GM18517 (cell line): ENCODE results near the gene FHIP1B.

Experiments
- ATAC-seq: cut with Tn5 transposase; IDR thresholded peaks from one replicate; pipeline ENCODE4 v1.9.1; 2021; ENCODE audit warnings: mild to moderate bottlenecking, moderate library complexity; ENCODE audit not compliant: unreplicated experiment

FHIP1B gene

DNA sequence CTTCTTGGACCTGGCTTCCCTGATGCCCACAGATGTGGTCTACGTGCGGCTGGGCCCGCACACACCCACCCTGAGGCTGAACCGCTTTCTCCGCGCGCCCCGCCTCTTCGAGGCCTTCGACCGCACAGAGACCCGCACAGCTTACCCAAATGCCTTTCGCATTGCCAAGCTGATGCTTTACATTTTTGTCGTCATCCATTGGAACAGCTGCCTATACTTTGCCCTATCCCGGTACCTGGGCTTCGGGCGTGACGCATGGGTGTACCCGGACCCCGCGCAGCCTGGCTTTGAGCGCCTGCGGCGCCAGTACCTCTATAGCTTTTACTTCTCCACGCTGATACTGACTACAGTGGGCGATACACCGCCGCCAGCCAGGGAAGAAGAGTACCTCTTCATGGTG, 5.7 kb upstream of the FHIP1B start:
- no peak for ATAC-seq

DNA sequence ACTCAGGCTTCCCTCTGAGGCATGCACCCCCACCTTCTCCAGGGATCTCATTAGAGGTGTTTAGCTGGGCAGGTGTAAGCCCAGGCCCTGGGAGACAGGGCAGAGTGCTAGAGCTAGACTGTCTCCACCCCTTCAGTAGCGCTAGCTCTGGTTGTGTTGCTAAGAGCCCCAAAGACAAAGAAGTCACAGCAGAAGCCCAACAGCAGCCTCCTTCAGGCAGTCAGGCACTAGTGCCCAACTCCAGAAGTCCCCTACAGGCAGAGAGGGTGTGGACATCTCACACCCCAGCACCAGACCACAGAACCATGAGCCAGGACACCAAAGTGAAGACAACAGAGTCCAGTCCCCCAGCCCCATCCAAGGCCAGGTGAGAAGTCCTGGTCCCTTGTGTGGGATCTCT, 4.5 kb upstream of the FHIP1B start, which contains the start of gene CNGA4:
Gene CNGA4 (plus strand): TSS at position 188 of the 400 bp plus-strand sequence. CDS start 118 bp downstream, at position 306.
- no peak for ATAC-seq

DNA sequence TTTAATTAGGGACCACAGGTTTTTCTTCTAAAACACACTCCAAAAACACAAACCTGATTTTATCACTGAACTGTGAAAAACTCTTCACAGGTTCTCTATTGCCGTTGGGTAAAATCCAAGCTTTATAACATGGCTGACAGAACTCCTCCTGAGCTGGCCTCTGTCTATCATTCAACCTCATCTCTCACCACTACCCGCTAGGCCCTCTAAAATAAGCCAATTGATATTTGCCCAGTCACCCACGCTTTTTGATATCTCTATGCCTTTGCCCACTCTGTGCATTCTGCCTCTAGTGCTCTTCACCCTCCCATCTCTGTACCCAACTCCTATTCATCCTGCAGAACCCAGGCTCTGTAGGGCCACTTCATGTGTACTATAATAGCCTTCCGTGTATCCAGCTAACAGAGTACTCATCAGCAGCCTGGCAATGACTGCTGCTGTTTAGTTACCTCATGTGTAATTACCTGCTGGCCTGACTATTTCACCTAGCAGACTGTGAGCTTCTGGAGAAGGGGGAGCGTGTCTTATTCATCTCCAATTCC, 3.4 kb upstream of the FHIP1B start:
- no peak for ATAC-seq

DNA sequence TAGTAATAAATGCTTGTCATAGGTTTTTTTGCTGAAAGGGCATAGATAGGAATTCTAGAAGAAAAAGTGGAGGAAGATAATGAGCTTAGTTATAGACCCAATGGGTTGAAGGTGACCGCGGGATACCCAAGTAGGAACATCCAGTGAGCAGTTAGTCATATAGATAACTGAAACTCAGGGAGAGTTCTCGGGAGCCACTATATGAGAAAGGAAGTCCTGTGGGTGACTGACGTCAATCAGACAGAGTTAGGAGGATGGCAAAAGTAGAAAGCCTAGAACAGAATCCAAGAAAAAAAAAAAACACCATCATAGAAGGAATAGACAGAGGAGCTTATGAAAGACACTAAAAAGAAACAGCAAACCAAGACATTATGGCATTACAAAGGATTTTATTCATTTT, 2.8 kb upstream of the FHIP1B start:
- ATAC-seq = no peak

DNA sequence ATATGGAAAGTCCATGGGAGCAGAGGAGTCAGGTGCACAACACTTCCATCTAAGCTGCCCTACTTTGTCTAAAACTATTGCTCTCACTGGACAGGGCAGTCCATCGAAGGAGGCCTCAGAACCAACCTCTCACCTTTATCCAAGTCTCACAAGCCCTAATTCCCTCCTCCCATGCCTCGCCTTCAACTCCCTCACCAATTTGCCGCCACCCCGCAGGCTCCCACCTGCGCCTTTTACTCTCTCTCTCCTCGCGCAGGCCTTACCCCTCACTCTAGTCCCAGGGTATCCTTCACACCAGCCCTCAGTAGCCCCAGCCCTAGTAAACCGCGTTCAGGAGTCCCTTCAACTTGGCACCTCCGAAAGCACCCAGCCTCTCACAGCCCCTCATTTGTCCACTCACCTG, 451 bp downstream of the FHIP1B start:
- ATAC-seq = no peak

DNA sequence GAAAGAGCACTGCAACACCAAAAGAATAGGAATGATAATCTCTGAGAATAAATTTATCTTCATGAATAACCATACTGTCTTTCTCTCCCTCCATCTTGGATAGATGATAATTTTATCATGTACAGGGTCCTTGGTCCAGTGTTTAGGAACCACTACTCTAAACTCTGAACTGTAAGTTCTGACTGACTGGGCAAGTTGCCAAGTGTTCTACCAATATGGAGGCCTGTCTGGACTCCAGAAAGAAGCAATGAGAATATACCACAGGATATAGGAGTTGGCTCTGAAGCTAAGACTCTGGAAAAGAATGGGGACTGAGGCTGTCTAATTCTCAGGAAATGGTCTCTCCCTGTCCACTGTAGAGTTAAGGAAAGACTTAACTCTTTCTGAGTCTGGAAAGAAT, 1.5 kb downstream of the FHIP1B start:
- no peak for ATAC-seq

DNA sequence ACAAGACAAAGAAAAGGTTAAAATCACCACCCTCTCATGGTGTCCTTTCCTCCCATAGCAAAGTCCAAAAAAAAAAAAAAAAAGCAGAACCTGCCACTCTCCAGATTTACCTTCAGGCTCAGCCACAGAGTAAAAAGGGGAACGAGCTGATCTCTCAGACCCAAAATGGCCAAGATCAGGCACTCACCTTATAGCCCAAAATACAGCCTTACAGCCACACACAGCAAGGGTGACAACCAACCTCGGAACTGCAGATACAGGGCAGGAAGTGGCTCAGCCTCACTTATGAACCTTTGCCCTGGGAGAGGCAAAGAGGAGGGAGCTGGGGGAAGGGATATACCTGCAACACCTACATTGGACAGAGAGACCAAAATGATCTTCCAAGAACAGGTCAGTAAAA, 4.5 kb downstream of the FHIP1B start:
- ATAC-seq = no peak

DNA sequence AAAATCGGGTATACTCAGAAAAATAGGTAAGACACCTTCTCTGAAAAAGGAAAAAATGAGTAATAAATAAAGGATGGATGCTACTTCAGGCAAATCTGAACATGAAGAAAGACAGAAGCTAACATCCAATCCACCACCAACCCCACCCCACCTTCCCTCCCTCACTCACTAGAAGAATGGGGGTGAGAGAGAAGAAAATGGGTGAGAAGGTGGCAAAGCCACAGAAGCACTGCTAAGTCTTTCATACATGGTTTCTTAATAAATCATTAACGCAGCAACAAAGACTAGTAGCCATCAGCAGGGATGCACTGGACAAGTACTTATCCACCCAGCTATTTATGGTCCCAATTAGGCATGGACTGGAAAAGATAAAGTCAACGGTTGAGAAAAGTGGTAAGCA, 5.9 kb downstream of the FHIP1B start:
- no peak for ATAC-seq

DNA sequence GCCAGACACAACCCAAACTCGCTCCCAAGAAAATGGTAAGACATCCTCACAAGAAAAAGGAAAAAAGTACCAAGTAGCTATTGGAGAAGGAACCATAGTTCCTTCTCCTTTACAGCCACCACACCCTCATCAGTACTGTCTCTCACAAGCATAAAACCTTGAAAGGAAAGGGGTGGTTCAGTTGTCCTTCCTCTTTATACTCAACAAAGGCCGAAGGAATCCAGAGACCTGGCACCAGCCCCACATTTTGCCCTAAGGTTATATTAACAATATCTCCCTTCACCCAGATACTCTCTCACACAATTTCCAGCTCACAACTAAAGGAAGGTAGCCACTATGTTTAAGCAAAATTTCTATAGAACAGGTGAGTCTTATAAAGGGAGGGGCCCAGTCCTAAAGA, 8.5 kb downstream of the FHIP1B start:
- no peak for ATAC-seq

DNA sequence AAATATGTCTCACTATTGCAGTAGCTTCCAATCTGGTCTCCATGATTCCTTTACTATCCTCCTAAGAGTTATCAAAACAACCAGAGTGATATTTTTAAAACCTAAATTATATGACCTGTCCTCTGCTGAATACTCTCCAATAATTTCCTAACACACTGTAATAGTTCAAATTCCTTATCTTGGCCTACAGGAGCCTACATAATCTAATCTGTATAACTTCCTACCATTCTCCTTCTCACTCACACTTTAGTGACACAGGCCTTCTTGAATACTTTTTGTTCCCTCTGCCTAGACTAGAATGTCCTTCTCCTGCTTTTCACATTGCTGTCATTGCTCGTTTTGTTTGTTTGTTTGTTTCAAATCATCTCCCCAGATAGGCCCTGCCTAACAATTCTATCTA, 9.4 kb downstream of the FHIP1B start:
- no peak for ATAC-seq

DNA sequence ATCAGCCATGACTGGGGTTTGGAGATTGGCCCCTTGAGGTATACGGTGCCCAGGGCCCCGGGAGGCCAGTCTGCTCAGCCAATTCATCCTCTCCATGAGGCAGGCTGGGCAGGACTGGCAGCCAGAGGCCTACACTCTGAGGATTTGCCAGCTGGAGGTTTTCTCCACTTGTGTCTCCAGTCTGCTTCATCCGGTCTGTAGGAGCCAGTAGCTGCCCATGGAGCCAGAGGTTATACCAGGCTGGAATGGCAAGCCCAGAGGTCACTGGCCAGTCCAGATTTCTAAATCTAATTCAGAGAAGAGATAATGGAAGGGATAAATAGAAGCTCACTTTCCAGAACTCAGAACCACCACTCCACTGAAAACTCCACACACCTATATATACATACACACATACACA, 10.0 kb downstream of the FHIP1B start:
- no peak for ATAC-seq

DNA sequence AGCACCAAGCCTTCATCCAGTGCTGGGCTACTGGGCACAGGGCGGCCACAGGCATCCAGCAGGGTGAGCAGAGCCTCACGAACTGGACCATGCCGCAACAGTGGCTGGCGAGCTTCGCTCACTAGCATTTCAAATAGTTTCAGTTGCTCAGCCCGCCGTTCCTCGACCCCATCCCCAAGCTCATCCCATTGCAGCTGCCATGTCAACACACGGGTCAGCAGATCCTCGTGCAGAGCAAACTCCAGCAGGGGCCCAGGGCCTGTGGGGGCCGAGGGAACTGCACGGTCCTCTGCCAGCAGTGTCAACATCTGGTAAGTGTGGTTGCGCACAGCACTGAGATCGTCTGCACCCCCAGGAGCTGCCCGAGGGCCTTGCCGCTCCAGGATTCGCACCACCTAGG, 10.6 kb downstream of the FHIP1B start:
- no peak for ATAC-seq

DNA sequence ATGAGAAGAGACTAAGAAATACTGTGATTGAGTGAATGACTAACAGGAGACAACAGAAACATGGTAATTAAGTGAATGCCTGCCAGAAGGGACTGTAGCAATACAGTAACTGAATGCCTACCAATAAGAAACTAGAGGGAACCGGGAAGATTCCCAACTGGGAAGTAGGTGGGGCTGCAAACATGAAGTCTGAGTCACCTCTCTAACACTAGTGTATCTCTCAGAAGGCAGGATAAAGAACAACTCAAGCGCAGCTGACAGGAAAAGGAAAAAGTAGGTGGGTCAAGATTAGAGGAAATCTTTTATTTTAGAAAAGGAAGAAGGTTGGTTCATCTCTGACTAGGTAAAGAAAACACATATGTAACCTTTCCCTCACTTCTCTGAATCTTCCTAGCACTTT, 15.1 kb downstream of the FHIP1B start:
- ATAC-seq = no peak

DNA sequence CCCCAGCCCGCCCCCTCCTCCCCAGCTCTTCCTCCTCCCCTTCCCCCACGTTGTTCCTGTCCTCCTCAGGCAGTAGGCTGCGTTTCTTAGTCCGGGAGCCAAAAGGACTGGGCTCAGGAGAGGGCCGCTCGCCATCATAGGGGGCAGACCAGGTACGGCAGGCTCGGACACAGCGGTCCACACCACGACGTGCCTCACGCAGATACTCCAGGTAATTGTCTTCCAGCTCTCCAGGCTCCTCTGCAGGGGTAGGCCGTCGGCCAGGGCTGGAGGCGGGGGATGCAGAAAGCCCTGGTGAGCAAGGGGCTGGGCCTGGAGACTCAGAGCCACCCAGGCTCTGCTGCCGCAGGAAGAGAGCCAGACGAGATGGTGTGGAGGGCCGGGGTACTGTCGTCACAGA, 16.7 kb downstream of the FHIP1B start:
- ATAC-seq = no peak

DNA sequence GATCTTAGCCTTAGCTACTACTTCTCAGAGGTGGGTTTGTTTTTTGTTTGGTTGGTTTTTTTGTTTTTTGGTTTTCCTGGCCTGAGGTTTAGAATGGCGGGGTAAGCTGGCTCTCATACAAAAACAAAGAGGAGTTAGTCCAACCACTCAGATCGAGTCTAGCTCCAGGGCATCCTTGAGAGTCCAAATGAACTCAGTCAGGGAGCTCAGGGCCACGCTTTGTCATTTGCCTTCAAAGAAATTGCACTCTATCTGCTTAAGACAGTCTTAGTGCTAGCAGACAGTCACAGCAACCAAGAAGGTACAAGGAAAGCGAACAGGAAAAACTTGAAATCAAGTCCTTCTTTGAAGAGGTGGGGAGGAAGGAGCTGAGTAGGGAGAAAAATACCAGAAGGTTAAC, 17.9 kb downstream of the FHIP1B start:
- no peak for ATAC-seq

DNA sequence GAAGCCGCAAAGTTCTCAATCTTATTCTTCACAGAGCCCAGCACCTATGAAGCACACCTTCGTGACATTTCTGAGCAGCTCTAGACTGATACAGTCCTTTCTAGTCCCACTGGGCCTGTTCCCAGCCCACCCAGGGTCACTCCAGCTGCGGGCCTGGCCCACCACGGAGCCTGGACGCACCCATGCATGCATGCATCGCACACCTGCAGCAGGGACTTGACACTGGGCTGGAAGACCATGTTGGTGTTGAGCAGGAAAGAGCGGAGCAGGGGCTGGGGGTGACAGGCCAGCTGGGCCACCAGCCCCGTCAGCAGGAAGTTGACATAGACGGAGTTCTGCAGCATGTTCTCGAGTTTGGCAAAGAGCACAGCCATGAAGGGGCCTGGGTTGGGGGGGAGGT, 19.9 kb downstream of the FHIP1B start:
- no peak for ATAC-seq

DNA sequence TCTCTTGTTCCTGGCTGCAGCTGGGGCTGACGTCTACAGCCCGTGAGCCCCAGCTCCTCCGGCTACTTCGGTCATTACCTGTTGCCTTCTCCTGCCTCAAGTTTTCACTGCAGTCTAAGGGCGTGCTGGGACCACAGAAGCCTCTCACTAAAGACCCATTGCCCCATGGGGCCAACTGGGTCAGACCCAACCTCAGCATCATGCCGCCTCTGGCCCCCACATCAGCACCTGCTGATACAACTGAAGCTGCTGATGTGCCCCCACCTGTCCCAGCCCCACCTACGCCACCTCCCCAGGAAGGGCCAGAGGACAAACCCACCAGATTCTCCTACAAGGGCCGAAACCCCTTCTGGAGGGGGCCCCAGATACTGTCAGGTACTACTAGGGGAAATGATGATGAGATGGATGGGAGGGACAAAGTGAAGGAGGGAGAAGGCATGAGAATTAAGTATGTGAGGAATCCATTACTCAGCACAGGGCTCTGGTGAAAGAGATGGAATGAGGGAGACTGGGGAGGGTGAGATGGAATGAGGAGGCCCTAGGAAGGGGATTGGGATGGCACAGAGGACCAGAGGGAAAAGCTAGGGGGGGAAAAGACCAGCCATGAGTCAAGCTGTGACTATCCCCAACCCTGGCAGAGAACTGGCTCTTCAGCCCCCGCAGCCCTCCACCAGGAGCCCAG, 24.0 kb downstream of the FHIP1B start:
- no peak for ATAC-seq

DNA sequence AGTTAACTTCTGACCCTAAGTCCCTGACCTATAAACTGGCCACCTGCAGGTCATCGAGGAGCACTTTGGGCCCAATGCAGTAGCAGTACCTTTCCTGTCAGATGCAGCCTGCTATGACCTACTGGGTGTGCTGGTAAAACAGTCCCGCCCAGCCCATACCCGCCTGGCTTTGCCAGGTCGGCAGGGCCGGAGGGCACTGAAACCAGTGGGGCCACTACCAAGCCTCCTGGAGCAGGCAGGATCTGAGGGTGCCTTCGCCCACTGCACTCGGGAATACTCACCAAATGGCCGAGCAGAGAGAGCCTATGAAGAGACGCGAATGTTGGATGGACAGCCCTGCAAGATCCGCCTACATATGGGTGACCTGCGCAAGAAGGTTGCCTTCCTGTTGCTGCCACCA, 24.6 kb downstream of the FHIP1B start:
- ATAC-seq = no peak

DNA sequence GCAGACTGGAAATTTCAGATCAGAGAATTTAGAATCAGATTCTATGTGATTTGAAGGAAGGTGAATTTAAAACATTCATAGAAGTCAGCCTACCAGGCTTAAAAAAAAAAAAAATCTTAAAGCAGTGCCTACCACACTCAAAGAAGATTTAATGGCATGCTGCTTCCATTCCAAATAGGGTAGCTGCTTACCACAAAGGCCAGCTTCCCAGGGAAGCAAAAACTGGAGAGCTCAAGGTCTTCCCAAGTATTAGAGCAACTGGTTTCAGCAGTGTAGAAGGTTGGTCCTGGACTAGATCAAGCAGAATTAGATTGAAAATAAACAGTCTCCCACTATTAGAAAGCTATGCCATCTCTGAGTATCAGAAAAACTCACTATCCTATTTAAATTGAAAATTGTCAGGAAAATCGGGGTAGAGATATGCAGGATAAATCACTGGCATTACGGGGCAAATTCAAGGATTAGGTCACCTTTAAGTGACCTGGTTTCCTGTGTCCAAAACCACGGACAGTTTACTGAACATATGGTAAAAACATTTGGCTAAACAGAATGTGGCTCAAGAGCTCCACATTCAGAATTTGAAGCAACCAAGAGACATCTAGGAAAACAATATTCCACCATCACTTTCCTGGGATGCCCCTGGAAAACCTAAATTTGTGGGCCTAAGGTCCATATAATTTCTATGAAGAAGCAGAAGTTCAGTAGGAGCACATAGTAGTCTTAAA, 27.8 kb downstream of the FHIP1B start:
- ATAC-seq = no peak

DNA sequence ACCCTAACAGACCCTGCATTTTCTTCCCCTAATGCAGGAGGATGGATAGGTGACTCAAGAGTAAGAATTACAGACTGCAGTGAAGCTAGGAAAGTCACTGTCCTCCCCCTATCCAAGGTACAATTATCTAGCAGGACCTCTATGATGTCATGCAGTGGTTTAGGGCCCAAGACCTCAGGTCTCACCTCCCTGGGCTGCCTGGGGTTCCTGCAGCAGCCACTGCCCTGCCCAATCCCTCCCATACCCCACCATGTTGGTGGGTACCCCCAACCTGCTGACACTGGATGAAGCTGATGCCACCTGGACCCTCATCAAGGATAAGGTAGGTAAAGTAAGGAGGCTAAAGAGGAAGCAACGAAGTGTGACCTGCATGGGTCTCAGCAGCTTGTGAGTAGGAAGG, 29.1 kb downstream of the FHIP1B start, which contains the start of gene C11orf42:
Gene C11orf42 (plus strand): TSS at position 192 of the 400 bp plus-strand sequence. CDS start 59 bp downstream, at position 251.
- no peak for ATAC-seq

DNA sequence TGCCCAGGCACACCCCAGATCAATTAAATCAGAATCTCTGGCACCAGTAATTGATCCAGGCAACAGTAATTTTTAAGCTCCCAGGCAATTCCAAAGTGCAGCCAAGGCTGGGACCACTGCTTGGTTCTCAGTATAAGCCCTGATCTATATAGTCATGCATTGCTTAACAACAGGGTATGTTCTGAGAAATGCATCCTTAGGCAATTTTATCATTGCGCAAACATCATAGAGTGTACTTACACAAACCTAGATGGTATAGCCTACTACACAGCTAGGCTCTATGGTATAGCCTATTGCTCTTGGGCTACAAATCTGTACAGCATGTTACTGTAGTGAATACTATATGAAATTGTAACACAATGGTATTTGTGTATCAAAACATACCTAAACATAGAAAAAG, 29.7 kb downstream of the FHIP1B start:
- no peak for ATAC-seq

DNA sequence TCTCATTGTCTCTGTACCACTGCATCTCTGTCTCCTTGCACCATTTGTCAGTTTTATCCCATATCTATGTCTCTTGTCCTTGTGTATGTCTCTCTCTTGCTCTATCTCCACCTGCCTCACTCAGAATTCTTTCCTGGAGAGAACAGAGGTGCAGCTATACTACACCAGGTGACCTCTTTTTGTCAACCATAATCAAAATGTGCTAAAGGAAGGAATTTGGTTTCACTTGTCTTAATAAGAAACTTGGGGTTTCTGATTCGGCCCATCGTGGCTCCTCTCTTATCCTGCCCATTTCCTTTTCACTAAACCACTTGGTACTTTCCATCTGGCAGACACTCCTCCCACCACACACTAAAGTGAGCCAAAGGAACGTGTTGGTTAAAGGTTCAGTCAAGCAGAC, 31.1 kb downstream of the FHIP1B start:
- peak; percentile 69 for ATAC-seq
